Transverse colon (tissue), 4 donors: Measurements from ENCODE around the gene GOLPH3. TPM values are rescaled to one million over a fixed set of nuclear protein-coding genes. Genes with fewer than 3 reads are reported as not detected.
A peak's percentile ranks its signal among the peaks of the same experiment; 100 is the strongest.

Source experiments
- DNase-seq: peaks from one replicate; pipeline ENCODE4 v3.0.0-alpha.2; 2019
- H3K27ac ChIP-seq, 4 donors: fragments of 200-600 bp; sonication (generic); 2 replicates each; pipeline ENCODE4 v1.5.1; 2016 to 2018; ENCODE audit warnings: inconsistent platforms in 4 of 4
- H3K27me3 ChIP-seq: fragments of 200-600 bp; sonication (generic); 2 replicates; pipeline ENCODE4 v1.5.1; 2017; ENCODE audit warnings: inconsistent platforms
- H3K36me3 ChIP-seq, 4 donors: fragments of 200-600 bp; sonication (generic); 2 replicates each; pipeline ENCODE4 v1.5.1; 2017 to 2019; ENCODE audit warnings: inconsistent platforms in 4 of 4
- H3K4me1 ChIP-seq, 4 donors: fragments of 200-600 bp; sonication (generic); 2 replicates each; pipeline ENCODE4 v1.5.1; 2017 to 2020; ENCODE audit warnings: inconsistent platforms in 4 of 4
- H3K4me3 ChIP-seq, 4 donors: fragments of 200-600 bp; sonication (generic); 1 replicate in 1 of 4; 2 replicates in 3 of 4; pipeline versions ENCODE4 v1.5.1 to v1.6.1; 2017 to 2019; ENCODE audit warnings: inconsistent platforms in 4 of 4
- H3K9me3 ChIP-seq, 2 donors: fragments of 200-600 bp; sonication (generic); 2 replicates each; pipeline ENCODE4 v1.5.1; 2017 to 2019; ENCODE audit warnings: inconsistent platforms in 2 of 2
- EP300 ChIP-seq: sonication (generic); formaldehyde crosslinking; IDR thresholded peaks from one replicate; pipeline ENCODE4 v1.6.1; 2017; ENCODE audit warnings: antibody characterized with exemption, low read depth
- POLR2A ChIP-seq: fragments of 450-650 bp; IDR thresholded peaks from one replicate; pipeline ENCODE4 v1.6.1; 2016; ENCODE audit warnings: antibody characterized with exemption, mild to moderate bottlenecking, moderate library complexity
- POLR2AphosphoS5 ChIP-seq, 3 donors: sonication (generic); formaldehyde crosslinking; IDR thresholded peaks; one replicate each; pipeline ENCODE4 v1.6.1; 2016; ENCODE audit warnings: antibody characterized with exemption in 3 of 3
- WGBS, 2 donors: methylation state at CpG; one replicate each; pipeline ENCODE4 v1.1.5; 2018; ENCODE audit warnings: low coverage in 1 of 2; 5-methylcytosine and 5-hydroxymethylcytosine counted together
- in situ Hi-C, 4 donors: fragments of 200-750 bp; cut with MboI; loops; one replicate each; pipeline versions ENCODE4 v1.15.0 to v1.15.1; 2017; ENCODE audit warnings: low sequenced_read_pairs in 3 of 4, low pct_ligation_motif_present in 1 of 4, low pct_unique_long_range_greater_than_20kb in 1 of 4
- intact Hi-C: fragments of 100-400 bp; cut with DNase I; formaldehyde crosslinking; loops from one replicate; pipeline ENCODE4 v1.15.1; 2023; ENCODE audit warnings: low total_unique reads
- total RNA-seq, 4 donors: library from RNA; depleted of rRNA; stranded (reverse); fragments of >200 nt; gene quantifications; one replicate each; pipeline ENCODE4 v1.1.0, GENCODE V29; 2016
- TF ChIP-seq, protein P1 (sequence below), 5 experiments: fragments of 200-600 bp in 3 of 5; fragments of 450-650 bp in 2 of 5; sonication (generic) in 3 of 5; IDR thresholded peaks; 1 replicate in 2 of 5; 2 replicates in 3 of 5; pipeline ENCODE4 v1.5.1; 2016 to 2017; ENCODE audit warnings: antibody characterized with exemption in 5 of 5, inconsistent platforms in 3 of 5, mild to moderate bottlenecking in 2 of 5, moderate library complexity in 1 of 5

Gene GOLPH3
- total RNA-seq, 4 donors from 2014 or later = 52.1 to 666 (median 132) TPM

DNA sequence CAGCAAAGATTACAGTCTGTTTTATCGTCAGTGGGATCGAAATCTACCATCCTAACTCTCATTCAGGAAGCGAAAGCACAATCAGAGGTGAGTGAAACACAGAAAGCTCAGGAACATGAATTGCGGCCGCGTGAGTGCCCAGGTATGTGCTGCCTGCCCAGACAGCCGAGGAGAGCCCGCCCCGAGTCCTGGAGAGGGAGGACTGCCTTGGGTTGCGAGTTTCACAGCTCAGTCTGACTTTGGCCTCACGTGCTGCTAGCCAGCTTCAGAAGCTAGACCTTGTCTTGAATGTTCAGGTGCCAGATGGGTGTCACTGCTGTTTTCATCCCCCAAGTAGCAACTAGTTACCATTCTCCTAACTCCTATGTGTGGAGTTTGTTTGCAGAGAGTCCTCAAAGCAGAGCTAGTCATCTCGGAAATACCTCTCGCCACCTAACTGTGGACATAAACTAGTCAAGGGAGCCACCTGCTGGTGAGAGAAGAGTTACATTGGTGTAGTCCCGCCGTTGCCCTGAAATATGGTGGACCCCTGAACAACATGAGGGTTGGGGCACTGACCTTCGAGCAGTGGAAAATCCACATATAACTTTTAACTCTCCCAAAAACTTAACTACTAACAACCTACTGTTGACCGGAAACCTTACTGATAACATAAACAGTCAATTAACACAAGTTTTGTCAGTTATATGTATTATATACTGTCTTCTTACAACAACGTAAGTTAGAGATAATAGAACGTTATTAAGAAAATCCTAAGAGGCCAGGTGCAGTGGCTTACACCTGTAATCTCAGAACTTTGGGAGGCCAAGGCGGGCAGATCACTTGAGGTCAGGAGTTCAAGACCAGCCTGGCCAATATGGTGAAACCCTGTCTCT lies 80.9 kb downstream of the GOLPH3 start:
- 59 to 63% methylated on average over 8 to 20 of the region's 20 CpGs for WGBS, 2 donors
- no peak overlapping the region for H3K4me3 ChIP-seq
- H3K27ac ChIP-seq = no peak overlapping the region
- no peak for TF ChIP-seq POLR2A
- TF ChIP-seq, protein P1, sequence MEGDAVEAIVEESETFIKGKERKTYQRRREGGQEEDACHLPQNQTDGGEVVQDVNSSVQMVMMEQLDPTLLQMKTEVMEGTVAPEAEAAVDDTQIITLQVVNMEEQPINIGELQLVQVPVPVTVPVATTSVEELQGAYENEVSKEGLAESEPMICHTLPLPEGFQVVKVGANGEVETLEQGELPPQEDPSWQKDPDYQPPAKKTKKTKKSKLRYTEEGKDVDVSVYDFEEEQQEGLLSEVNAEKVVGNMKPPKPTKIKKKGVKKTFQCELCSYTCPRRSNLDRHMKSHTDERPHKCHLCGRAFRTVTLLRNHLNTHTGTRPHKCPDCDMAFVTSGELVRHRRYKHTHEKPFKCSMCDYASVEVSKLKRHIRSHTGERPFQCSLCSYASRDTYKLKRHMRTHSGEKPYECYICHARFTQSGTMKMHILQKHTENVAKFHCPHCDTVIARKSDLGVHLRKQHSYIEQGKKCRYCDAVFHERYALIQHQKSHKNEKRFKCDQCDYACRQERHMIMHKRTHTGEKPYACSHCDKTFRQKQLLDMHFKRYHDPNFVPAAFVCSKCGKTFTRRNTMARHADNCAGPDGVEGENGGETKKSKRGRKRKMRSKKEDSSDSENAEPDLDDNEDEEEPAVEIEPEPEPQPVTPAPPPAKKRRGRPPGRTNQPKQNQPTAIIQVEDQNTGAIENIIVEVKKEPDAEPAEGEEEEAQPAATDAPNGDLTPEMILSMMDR (IDR thresholded peaks at IDR 0.05) = peak; percentile 59 to 72 (median 65)
- no peaks in the 10 kb centered on the region for H3K9me3 ChIP-seq
- H3K36me3 ChIP-seq = peaks cover 0 to 2% (median 0%) of the 10 kb centered on the region in 4 donors
- peaks cover 0 to under 1% (median 0%) of the 10 kb centered on the region in 4 donors for H3K4me1 ChIP-seq
- in situ Hi-C loops = loop anchor here in 3 of 4 donors (10.0 to 25.0 kb wide), 2 partner anchors 258 to 506 kb away; no protein-coding TSS in a partner anchor
- intact Hi-C loops = loop anchor here (5.0 to 10.0 kb wide), 2 partner anchors 266 to 518 kb away; no protein-coding TSS in a partner anchor
- DNase-seq = peak; percentile 54
- no peaks in the 10 kb centered on the region for H3K27me3 ChIP-seq

DNA sequence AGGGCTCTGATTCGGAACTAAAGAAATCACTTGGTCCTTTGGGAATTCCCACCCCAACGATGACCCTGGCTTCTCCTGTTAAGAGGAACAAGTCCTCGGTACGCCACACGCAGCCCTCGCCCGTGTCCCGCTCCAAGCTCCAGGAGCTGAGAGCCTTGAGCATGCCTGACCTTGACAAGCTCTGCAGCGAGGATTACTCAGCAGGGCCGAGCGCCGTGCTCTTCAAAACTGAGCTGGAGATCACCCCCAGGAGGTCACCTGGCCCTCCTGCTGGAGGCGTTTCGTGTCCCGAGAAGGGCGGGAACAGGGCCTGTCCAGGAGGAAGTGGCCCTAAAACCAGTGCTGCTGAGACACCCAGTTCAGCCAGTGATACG lies 83.4 kb downstream of the GOLPH3 start:
- no peak for TF ChIP-seq POLR2AphosphoS5 (IDR thresholded peaks at IDR 0.05)
- TF ChIP-seq, protein P1 (IDR thresholded peaks at IDR 0.05) = no peak
- in situ Hi-C loops (loop anchor here in 3 of 4 donors (10.0 to 25.0 kb wide), 2 partner anchors 256 to 503 kb away; no protein-coding TSS in a partner anchor), intact Hi-C loops (loop anchor here (5.0 to 10.0 kb wide), 2 partner anchors 263 to 516 kb away; no protein-coding TSS in a partner anchor)
- 94 to 100% methylated on average over 1 to 17 of the region's 17 CpGs for WGBS, 2 donors
- Histone ChIP-seq H3K4me3 (no peak overlapping the region), H3K36me3 (peaks cover 0 to 2% (median 0%) of the 10 kb centered on the region in 4 donors), H3K27ac (no peak overlapping the region), H3K9me3 (no peaks in the 10 kb centered on the region), H3K27me3 (no peaks in the 10 kb centered on the region), H3K4me1 (no peaks in the 10 kb centered on the region)
- DNase-seq = no peak

DNA sequence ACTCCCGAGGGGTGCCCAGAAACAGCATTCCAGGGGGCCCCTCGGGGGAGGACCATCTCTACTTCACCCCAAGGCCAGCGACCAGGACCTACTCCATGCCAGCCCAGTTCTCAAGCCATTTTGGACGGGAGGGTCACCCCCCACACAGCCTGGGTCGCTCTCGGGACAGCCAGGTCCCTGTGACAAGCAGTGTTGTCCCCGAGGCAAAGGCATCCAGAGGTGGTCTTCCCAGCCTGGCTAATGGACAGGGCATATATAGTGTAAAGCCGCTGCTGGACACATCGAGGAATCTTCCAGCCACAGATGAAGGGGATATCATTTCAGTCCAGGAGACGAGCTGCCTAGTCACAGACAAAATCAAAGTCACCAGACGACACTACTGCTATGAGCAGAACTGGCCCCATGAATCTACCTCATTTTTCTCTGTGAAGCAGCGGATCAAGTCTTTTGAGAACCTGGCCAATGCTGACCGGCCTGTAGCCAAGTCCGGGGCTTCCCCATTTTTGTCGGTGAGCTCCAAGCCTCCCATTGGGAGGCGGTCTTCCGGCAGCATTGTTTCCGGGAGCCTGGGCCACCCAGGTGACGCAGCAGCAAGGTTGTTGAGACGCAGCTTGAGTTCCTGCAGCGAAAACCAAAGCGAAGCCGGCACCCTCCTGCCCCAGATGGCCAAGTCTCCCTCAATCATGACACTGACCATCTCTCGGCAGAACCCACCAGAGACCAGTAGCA lies 83.9 kb downstream of the GOLPH3 start:
- H3K4me3 ChIP-seq = no peak overlapping the region
- H3K36me3 ChIP-seq = peaks cover 0 to 2% (median 0%) of the 10 kb centered on the region in 4 donors
- DNase-seq = no peak
- no peaks in the 10 kb centered on the region for H3K27me3 ChIP-seq
- no peaks in the 10 kb centered on the region for H3K9me3 ChIP-seq
- in situ Hi-C loops = loop anchor here in 3 of 4 donors (10.0 to 25.0 kb wide), 2 partner anchors 255 to 503 kb away; no protein-coding TSS in a partner anchor
- WGBS, 2 donors = 93 to 96% methylated on average over 4 to 24 of the region's 24 CpGs
- intact Hi-C loops = loop anchor here (5.0 to 10.0 kb wide), 2 partner anchors 263 to 515 kb away; no protein-coding TSS in a partner anchor
- no peaks in the 10 kb centered on the region for H3K4me1 ChIP-seq
- TF ChIP-seq, protein P1 (IDR thresholded peaks at IDR 0.05) = no peak
- no peak for TF ChIP-seq POLR2A
- no peak for TF ChIP-seq EP300
- TF ChIP-seq POLR2AphosphoS5 (IDR thresholded peaks at IDR 0.05) = no peak
- H3K27ac ChIP-seq = no peak overlapping the region
